HepG2 (cell line): ENCODE data around the gene PAPPA. TPM values are rescaled to one million over a fixed set of nuclear protein-coding genes. Genes with fewer than 3 reads are reported as not detected.

Experiments
- ATAC-seq: fragments of 200-7000 bp; cut with Tn5 transposase; 3 replicates; pipeline ENCODE4 v1.9.1; 2020; ENCODE audit warnings: mild to moderate bottlenecking, moderate library complexity
- BruUV-seq: library from RNA; stranded (reverse); fragments of 400-500 nt; replicated peaks from 2 replicates; lab custom pipeline; 2021; lab: Mats Ljungman, UMichigan
- CTCF ChIA-PET: fragments of 300-600 bp; formaldehyde crosslinking; extraction: SDS; loops from one replicate; lab custom pipeline; 2021; ENCODE audit warnings: low total read pairs, inconsistent platforms, low intra/inter-chr PET ratio; lab: Yijun Ruan, JAX
- POLR2A ChIA-PET: fragments of 350-600 bp; sonication (Branson Sonifier 250); formaldehyde crosslinking; loops from one replicate; lab custom pipeline; 2020; ENCODE audit warnings: antibody characterized with exemption, inconsistent platforms; lab: Yijun Ruan, JAX
- DNase-seq: peaks from one replicate; pipeline ENCODE4 v3.0.0-alpha.2; 2015; ENCODE audit warnings: low spot score
- FAIRE-seq: peaks from 3 replicates; lab custom pipeline; 2011; peaks lifted over from hg19 to GRCh38; lab: Jason Lieb, UNC
- H2AFZ ChIP-seq: one replicate; pipeline ENCODE4 v1.6.1; 2011; ENCODE audit warnings: low read length, inconsistent platforms
- H3K27ac ChIP-seq: fragments of 300-600 bp; 3 replicates; pipeline ENCODE4 v1.8.0; 2011; ENCODE audit warnings: mixed run types, mild to moderate bottlenecking, mixed read lengths, low read length, inconsistent platforms; ENCODE audit not compliant: insufficient read depth; ENCODE audit errors: extremely low read length
- H3K27me3 ChIP-seq, 2 experiments: fragments of 200-600 bp in 1 of 2; 2 replicates in 1 of 2; 3 replicates in 1 of 2; pipeline versions ENCODE4 v1.6.0 to v1.8.0; 2011; ENCODE audit warnings: low read length in 2 of 2, mild to moderate bottlenecking in 2 of 2, moderate library complexity in 2 of 2, inconsistent platforms in 1 of 2; ENCODE audit not compliant: insufficient read depth in 2 of 2, control insufficient read depth in 1 of 2
- H3K36me3 ChIP-seq, 2 experiments: fragments of 200-600 bp in 1 of 2; replicated peaks in 1 of 2; 2 replicates in 1 of 2; 3 replicates in 1 of 2; pipeline versions ENCODE4 v1.5.1 to v1.8.0; 2011; ENCODE audit warnings: low read length in 2 of 2, inconsistent platforms in 1 of 2; ENCODE audit not compliant: insufficient read depth in 2 of 2, control insufficient read depth in 1 of 2
- H3K4me1 ChIP-seq: 2 replicates; pipeline ENCODE4 v1.5.1; 2012; ENCODE audit warnings: low read length, inconsistent platforms; ENCODE audit not compliant: insufficient read depth
- H3K4me2 ChIP-seq: 2 replicates; pipeline ENCODE4 v1.6.0; 2011; ENCODE audit warnings: low read depth, low read length, inconsistent platforms
- H3K4me3 ChIP-seq, 3 experiments: fragments of 200-600 bp in 1 of 3; sonication (generic), shearing (Covaris generic) in 1 of 3; replicated peaks in 1 of 3; 2 replicates each; pipeline ENCODE4 v1.5.1; 2011 to 2016; ENCODE audit warnings: low read length in 3 of 3, inconsistent platforms in 2 of 3, low read depth in 2 of 3, mild to moderate bottlenecking in 2 of 3, control low read depth in 1 of 3, mixed read lengths in 1 of 3; ENCODE audit not compliant: insufficient read depth in 1 of 3
- H3K79me2 ChIP-seq: one replicate; pipeline ENCODE4 v1.6.1; 2011; ENCODE audit warnings: low read length, inconsistent platforms; ENCODE audit not compliant: insufficient read depth
- H3K9ac ChIP-seq: 2 replicates; pipeline ENCODE4 v1.6.0; 2011; ENCODE audit warnings: mild to moderate bottlenecking, low read depth, low read length, inconsistent platforms; ENCODE audit not compliant: insufficient read depth
- H3K9me3 ChIP-seq: 2 replicates; pipeline ENCODE4 v1.5.1; 2012; ENCODE audit warnings: mild to moderate bottlenecking, low read length
- H4K20me1 ChIP-seq: 2 replicates; pipeline ENCODE4 v1.6.0; 2011; ENCODE audit warnings: inconsistent platforms, mild to moderate bottlenecking, low read length, moderate library complexity; ENCODE audit not compliant: insufficient read depth
- BHLHE40 ChIP-seq: IDR thresholded peaks from 2 replicates; pipeline ENCODE4 v1.6.1; 2011; ENCODE audit warnings: low read length, improper control_type of control experiment
- FOXA1 ChIP-seq, 2 experiments: fragments of 450-650 bp in 1 of 2; sonication (generic) in 1 of 2; formaldehyde crosslinking in 1 of 2; IDR thresholded peaks; 2 replicates each; pipeline versions ENCODE4 v1.4.0 to v1.6.1; 2016 to 2020; ENCODE audit warnings: missing genetic modification reagents in 1 of 2
- FOXC1 ChIP-seq: sonication (generic); formaldehyde crosslinking; IDR thresholded peaks from 2 replicates; pipeline ENCODE4 v1.8.0; 2022; ENCODE audit warnings: mild to moderate bottlenecking, missing genetic modification reagents, borderline replicate concordance
- GTF2F1 ChIP-seq: fragments of 150-350 bp; IDR thresholded peaks from 2 replicates; pipeline ENCODE4 v1.6.1; 2014; ENCODE audit warnings: low read length
- KLF15 ChIP-seq: sonication (generic); formaldehyde crosslinking; IDR thresholded peaks from 2 replicates; pipeline ENCODE4 v1.8.1; 2023; ENCODE audit warnings: borderline replicate concordance, mild to moderate bottlenecking, inconsistent platforms, missing genetic modification reagents, mixed read lengths
- MAF1 ChIP-seq: sonication (generic); formaldehyde crosslinking; IDR thresholded peaks from 2 replicates; pipeline ENCODE4 v1.5.0; 2020; ENCODE audit warnings: missing genetic modification reagents, borderline replicate concordance
- MED1 ChIP-seq: sonication (generic); formaldehyde crosslinking; IDR thresholded peaks from 2 replicates; pipeline ENCODE4 v1.4.0; 2020; ENCODE audit warnings: missing genetic modification reagents
- POLR2A ChIP-seq, 2 experiments: IDR thresholded peaks; 2 replicates each; pipeline ENCODE4 v1.6.1; 2011; ENCODE audit warnings: low read depth in 2 of 2, low read length in 2 of 2, mild to moderate bottlenecking in 1 of 2, moderate library complexity in 1 of 2; ENCODE audit not compliant: insufficient read depth in 1 of 2
- RERE ChIP-seq: IDR thresholded peaks from 2 replicates; pipeline ENCODE4 v1.6.1; 2016; ENCODE audit warnings: low read depth, missing genetic modification reagents, missing compliant biosample characterization
- SNAI1 ChIP-seq: sonication (generic); formaldehyde crosslinking; IDR thresholded peaks from 2 replicates; pipeline ENCODE4 v1.5.0; 2020; ENCODE audit warnings: mild to moderate bottlenecking, missing genetic modification reagents, borderline replicate concordance
- THAP9 ChIP-seq: sonication (generic); formaldehyde crosslinking; IDR thresholded peaks from 2 replicates; pipeline ENCODE4; 2020; ENCODE audit warnings: missing genetic modification reagents, mild to moderate bottlenecking, borderline replicate concordance
- ZBTB34 ChIP-seq: sonication (generic); formaldehyde crosslinking; IDR thresholded peaks from 2 replicates; pipeline ENCODE4 v1.8.0; 2022; ENCODE audit warnings: mild to moderate bottlenecking, missing genetic modification reagents
- ZNF33A ChIP-seq: sonication (generic); formaldehyde crosslinking; IDR thresholded peaks from 2 replicates; pipeline ENCODE4 v1.5.1; 2020; ENCODE audit warnings: missing genetic modification reagents, mild to moderate bottlenecking, moderate library complexity, borderline replicate concordance
- ZNF432 ChIP-seq: sonication (generic); formaldehyde crosslinking; IDR thresholded peaks from 2 replicates; pipeline ENCODE4 v1.5.0; 2020; ENCODE audit warnings: missing genetic modification reagents, mild to moderate bottlenecking, borderline replicate concordance
- WGBS: methylation state at CpG from one replicate; pipeline ENCODE4 v1.1.6; 2017; ENCODE audit warnings: low lambda C conversion rate; 5-methylcytosine and 5-hydroxymethylcytosine counted together
- in situ Hi-C: cut with HindIII; loops from 2 replicates; pipeline ENCODE4 v1.10.0; 2017; ENCODE audit warnings: low pct_unique_long_range_greater_than_20kb; ENCODE audit not compliant: extremely low pct_ligation_motif_present
- intact Hi-C: fragments of 100-400 bp; cut with micrococcal nuclease; formaldehyde crosslinking; loops from one replicate; pipeline ENCODE4 v1.10.0; 2022; ENCODE audit not compliant: unreplicated experiment
- polyA plus RNA-seq, 8 experiments: library from polyadenylated mRNA; depleted of rRNA in 3 of 8; stranded (reverse) in 7 of 8; unstranded in 1 of 8; fragments of >200 nt; fragmentation: Illumina TruSeq in 4 of 8; extraction: Trizol in 4 of 8; gene quantifications; 2 replicates each; pipeline versions ENCODE4 v1.2.1 to v1.2.3, GENCODE V29; 2011 to 2016; ENCODE audit warnings: low read depth in 4 of 8, missing spikeins in 1 of 8, mixed read lengths in 1 of 8; ENCODE audit not compliant: insufficient read depth in 1 of 8
- total RNA-seq, 5 experiments: library from RNA; depleted of rRNA; stranded (reverse); fragments of >200 nt; fragmentation: Illumina TruSeq; extraction: Trizol; gene quantifications; 2 replicates each; pipeline ENCODE4 v1.2.3, GENCODE V29; 2016; ENCODE audit warnings: low read depth in 1 of 5

Gene PAPPA
- total and polyA plus RNA-seq, 2 of the 13 experiments (the other 11 are each of a cell fraction or from before 2014, with no cell fraction given): 0.09 to 0.11 TPM

GRCh38 chr9:116318468-116319374 lies 165.1 kb downstream of the PAPPA start:
- ChIA-PET POLR2A (no interaction called here), CTCF (no interaction called here)
- TF ChIP-seq THAP9 (CRISPR knock-in tag) (no peak), ZNF432 (no peak), RERE (CRISPR knock-in tag) (no peak), ZNF33A (CRISPR knock-in tag) (no peak), ZBTB34 (CRISPR knock-in tag) (no peak), SNAI1 (CRISPR knock-in tag) (no peak), GTF2F1 (no peak), FOXA1 (IDR thresholded peaks at IDR 0.05) (no peak), FOXA1 (CRISPR knock-in tag; IDR thresholded peaks at IDR 0.05) (no peak), MAF1 (CRISPR knock-in tag) (no peak), BHLHE40 (no peak), FOXC1 (CRISPR knock-in tag) (no peak), KLF15 (CRISPR knock-in tag) (no peak), MED1 (CRISPR knock-in tag) (no peak), POLR2A (IDR thresholded peaks at IDR 0.05; ENCODE audit: insufficient read depth in 1 of 2, low read depth in 2 of 2, low read length in 2 of 2) (no peak)

More at GRCh38 chr9:116318468-116319374, 165.1 kb downstream of the PAPPA start:
- in situ Hi-C loops (no loop called here), intact Hi-C loops (no loop called here)
- Histone ChIP-seq H3K4me1 (peaks cover 8% of the 10 kb centered on the region), H3K9me3 (no peaks in the 10 kb centered on the region), H3K27ac (no peak overlapping the region), H3K9ac (no peak overlapping the region), H3K4me2 (no peak overlapping the region), H3K27me3 (peaks cover 1 to 20% of the 10 kb centered on the region in 2 experiments; a peak in 4 of 5 replicates), H2AFZ (no peak overlapping the region), H3K79me2 (no peaks in the 10 kb centered on the region), H3K4me3 (no peak overlapping the region), H4K20me1 (no peaks in the 10 kb centered on the region; the same call in 1 of the 2 replicates), H3K36me3 (no peaks in the 10 kb centered on the region)
- DNase-seq: no peak
- WGBS: 24% methylated on average over 14 of the region's 19 CpGs
- no peak for FAIRE-seq
- BruUV-seq: no TSS peak
- ATAC-seq: no peak
